HCT116 (cell line): ENCODE data around the gene ZKSCAN4.

Source experiments
- EZH2 ChIP-seq: fragments of 200-600 bp; sonication (generic); IDR thresholded peaks from 2 replicates; pipeline ENCODE4 v1.6.1; 2017; ENCODE audit warnings: antibody characterized with exemption, mixed run types
- POLR2A ChIP-seq: IDR thresholded peaks from 2 replicates; pipeline ENCODE4 v1.7.0; 2011; ENCODE audit warnings: borderline replicate concordance; ENCODE audit not compliant: insufficient read depth, insufficient read length; ENCODE audit errors: extremely low read depth
- POLR2AphosphoS5 ChIP-seq: IDR thresholded peaks from 2 replicates; pipeline ENCODE4 v1.6.1; 2011; ENCODE audit warnings: mild to moderate bottlenecking, low read depth, low read length, moderate library complexity
- RAD21 ChIP-seq: IDR thresholded peaks from 2 replicates; pipeline ENCODE4 v1.6.1; 2012; ENCODE audit warnings: low read depth, mild to moderate bottlenecking
- ZFX ChIP-seq: fragments of 450-650 bp; IDR thresholded peaks from 2 replicates; pipeline ENCODE4 v1.6.1; 2017
- TF ChIP-seq, protein P1 (sequence below), 3 experiments: fragments of 200-600 bp in 1 of 3; sonication (generic) in 1 of 3; IDR thresholded peaks in 2 of 3; conservative IDR thresholded peaks in 1 of 3; 2 replicates each; pipeline ENCODE4 v1.5.1; 2012 to 2017; ENCODE audit warnings: low read depth in 2 of 3, low read length in 2 of 3, antibody characterized with exemption in 1 of 3, borderline replicate concordance in 1 of 3, control low read depth in 1 of 3, mild to moderate bottlenecking in 1 of 3, mixed read lengths in 1 of 3, mixed run types in 1 of 3, moderate library complexity in 1 of 3; ENCODE audit not compliant: insufficient read depth in 1 of 3

DNA sequence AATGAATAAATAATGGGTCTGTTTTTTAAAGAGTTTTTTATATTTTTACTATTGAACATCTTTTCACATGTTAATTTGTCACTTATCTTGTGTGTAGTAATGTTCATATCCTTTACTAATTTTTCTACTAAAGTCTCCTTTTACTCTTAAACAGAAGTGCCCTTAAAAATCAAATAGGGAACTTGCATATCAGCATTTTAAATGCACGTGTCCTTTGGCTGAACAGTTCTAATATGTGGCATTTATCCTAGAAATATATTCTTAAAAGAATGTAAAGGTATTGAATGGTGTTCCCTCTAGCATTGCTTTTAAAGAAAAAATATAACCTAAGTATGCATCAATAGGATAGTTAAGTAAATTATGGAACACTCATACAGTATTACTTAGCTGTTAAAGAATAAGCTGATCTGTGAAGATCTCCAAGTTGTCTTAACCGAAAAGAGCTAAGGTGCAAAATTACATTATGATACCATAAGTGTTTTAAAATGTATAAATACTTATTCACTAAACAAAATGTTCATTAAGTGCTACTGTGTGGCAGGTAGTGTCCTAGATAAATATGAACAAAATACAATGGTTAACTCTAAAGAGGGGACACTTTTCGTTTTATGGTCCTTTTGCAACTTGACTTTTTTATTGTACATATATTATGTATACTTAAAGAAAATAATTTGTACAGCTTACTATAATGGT, 28.7 kb upstream of the ZKSCAN4 start:
- no peak for TF ChIP-seq EZH2
- TF ChIP-seq, protein P1, sequence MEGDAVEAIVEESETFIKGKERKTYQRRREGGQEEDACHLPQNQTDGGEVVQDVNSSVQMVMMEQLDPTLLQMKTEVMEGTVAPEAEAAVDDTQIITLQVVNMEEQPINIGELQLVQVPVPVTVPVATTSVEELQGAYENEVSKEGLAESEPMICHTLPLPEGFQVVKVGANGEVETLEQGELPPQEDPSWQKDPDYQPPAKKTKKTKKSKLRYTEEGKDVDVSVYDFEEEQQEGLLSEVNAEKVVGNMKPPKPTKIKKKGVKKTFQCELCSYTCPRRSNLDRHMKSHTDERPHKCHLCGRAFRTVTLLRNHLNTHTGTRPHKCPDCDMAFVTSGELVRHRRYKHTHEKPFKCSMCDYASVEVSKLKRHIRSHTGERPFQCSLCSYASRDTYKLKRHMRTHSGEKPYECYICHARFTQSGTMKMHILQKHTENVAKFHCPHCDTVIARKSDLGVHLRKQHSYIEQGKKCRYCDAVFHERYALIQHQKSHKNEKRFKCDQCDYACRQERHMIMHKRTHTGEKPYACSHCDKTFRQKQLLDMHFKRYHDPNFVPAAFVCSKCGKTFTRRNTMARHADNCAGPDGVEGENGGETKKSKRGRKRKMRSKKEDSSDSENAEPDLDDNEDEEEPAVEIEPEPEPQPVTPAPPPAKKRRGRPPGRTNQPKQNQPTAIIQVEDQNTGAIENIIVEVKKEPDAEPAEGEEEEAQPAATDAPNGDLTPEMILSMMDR (IDR thresholded peaks at IDR 0.05 in 2 of 3, conservative IDR thresholded peaks at IDR 0.05 in 1 of 3; ENCODE audit: borderline replicate concordance in 1 of 3, insufficient read depth in 1 of 3, low read depth in 2 of 3, low read length in 2 of 3) = no peak
- no peak for TF ChIP-seq POLR2AphosphoS5
- no peak for TF ChIP-seq RAD21
- TF ChIP-seq POLR2A = no peak
- TF ChIP-seq ZFX = no peak
